ENCODE data around the gene IGIP. TPM values are rescaled to one million over a fixed set of nuclear protein-coding genes. Genes with fewer than 3 reads are reported as not detected.

The IGIP gene
- total and polyA plus RNA-seq, 2 donors (not counting 3 experiments of a cell fraction or from before 2014, with no cell fraction given): 0.86 to 3.3 TPM

DNA sequence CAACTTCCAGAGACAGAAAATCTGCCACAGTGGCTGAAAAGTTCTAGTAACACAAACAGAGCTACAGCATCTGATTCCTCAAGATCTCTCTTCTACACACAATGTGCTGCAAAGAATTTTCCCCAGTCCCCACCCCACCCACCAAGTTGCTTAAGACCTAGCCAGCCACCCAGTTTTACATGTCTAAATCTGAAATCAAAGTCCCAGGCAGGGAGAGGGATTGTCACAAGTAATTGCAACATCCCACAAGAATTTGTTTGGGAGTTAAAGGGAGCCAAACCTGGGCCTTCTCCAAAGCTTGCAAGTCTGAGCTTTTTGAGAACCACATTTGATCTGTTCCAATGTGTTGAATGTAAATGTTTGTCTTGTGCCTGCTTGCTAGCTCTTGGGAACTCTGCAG, 15.5 kb downstream of the IGIP start:
- FAIRE-seq (no peak), DNase-seq (ENCODE audit: low read depth, low spot score) (no peak)
- Histone ChIP-seq H3K27me3 (ENCODE audit: control insufficient read depth in 2 of 2, insufficient read depth in 2 of 2, low read length in 2 of 2) (peaks cover 0 to 1% of the 10 kb centered on the region in 2 experiments), H2AFZ (ENCODE audit: low read depth, low read length) (no peak overlapping the region), H3K4me2 (ENCODE audit: insufficient read depth, low read length) (no peak overlapping the region), H3K9ac (replicated peaks; ENCODE audit: extremely low read depth, insufficient read depth, low read length) (no peak overlapping the region), H3K36me3 (ENCODE audit: control insufficient read depth in 2 of 2, extremely low read depth in 1 of 2, insufficient read depth in 2 of 2, low read length in 2 of 2) (no peaks in the 10 kb centered on the region), H4K20me1 (replicated peaks; ENCODE audit: control insufficient read depth, extremely low read depth, insufficient read depth, low read length) (no peaks in the 10 kb centered on the region), H3K9me3 (replicated peaks; ENCODE audit: control insufficient read depth, insufficient read depth, low read length) (no peaks in the 10 kb centered on the region), H3K4me3 (replicated peaks in 1 of 3; ENCODE audit: insufficient read depth in 1 of 3, low read depth in 1 of 3, low read length in 3 of 3) (no peak overlapping the region), H3K9me1 (replicated peaks; ENCODE audit: control insufficient read depth, extremely low read depth, insufficient read depth, low read length) (no peaks in the 10 kb centered on the region), H3K4me1 (ENCODE audit: control insufficient read depth, extremely low read depth, insufficient read depth, low read length) (no peaks in the 10 kb centered on the region), H3K79me2 (ENCODE audit: control insufficient read depth, insufficient read depth, low read length) (no peaks in the 10 kb centered on the region), H3K27ac (ENCODE audit: insufficient read depth, low read depth, low read length) (no peak overlapping the region)
- no peak for TF ChIP-seq GATA2 (IDR thresholded peaks at IDR 0.05; ENCODE audit: insufficient read depth, insufficient read length, low read depth, low read length)
- TF ChIP-seq, protein P1, sequence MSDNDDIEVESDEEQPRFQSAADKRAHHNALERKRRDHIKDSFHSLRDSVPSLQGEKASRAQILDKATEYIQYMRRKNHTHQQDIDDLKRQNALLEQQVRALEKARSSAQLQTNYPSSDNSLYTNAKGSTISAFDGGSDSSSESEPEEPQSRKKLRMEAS (IDR thresholded peaks at IDR 0.05; ENCODE audit: insufficient read depth, insufficient read length): no peak
- TF ChIP-seq, protein P2, sequence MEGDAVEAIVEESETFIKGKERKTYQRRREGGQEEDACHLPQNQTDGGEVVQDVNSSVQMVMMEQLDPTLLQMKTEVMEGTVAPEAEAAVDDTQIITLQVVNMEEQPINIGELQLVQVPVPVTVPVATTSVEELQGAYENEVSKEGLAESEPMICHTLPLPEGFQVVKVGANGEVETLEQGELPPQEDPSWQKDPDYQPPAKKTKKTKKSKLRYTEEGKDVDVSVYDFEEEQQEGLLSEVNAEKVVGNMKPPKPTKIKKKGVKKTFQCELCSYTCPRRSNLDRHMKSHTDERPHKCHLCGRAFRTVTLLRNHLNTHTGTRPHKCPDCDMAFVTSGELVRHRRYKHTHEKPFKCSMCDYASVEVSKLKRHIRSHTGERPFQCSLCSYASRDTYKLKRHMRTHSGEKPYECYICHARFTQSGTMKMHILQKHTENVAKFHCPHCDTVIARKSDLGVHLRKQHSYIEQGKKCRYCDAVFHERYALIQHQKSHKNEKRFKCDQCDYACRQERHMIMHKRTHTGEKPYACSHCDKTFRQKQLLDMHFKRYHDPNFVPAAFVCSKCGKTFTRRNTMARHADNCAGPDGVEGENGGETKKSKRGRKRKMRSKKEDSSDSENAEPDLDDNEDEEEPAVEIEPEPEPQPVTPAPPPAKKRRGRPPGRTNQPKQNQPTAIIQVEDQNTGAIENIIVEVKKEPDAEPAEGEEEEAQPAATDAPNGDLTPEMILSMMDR (IDR thresholded peaks at IDR 0.05; ENCODE audit: extremely low read depth in 1 of 2, insufficient read depth in 1 of 2, low read depth in 1 of 2, low read length in 2 of 2): no peak
- TF ChIP-seq POLR2AphosphoS5 (IDR thresholded peaks at IDR 0.05; ENCODE audit: insufficient read depth, low read depth, low read length): no peak
- no peak for TF ChIP-seq FOS (IDR thresholded peaks at IDR 0.05; ENCODE audit: borderline replicate concordance, insufficient read depth, low read length)
- no peak for TF ChIP-seq JUN (IDR thresholded peaks at IDR 0.05; ENCODE audit: borderline replicate concordance, insufficient read depth, insufficient read length, low read depth)
- TF ChIP-seq POLR2A (IDR thresholded peaks at IDR 0.05; ENCODE audit: low read depth, low read length): no peak
- TF ChIP-seq EZH2 (IDR thresholded peaks at IDR 0.05; ENCODE audit: borderline replicate concordance, low read depth, low read length, severe bottlenecking): no peak
- no peak for TF ChIP-seq MYC (IDR thresholded peaks at IDR 0.05; ENCODE audit: low read depth, low read length)
- POLR2A ChIA-PET: no interaction called here
- intact Hi-C loops (cut with micrococcal nuclease) (no loop called here), dilution Hi-C loops (cut with MboI; ENCODE audit: extremely low pct_ligation_motif_present, low sequenced_read_pairs) (no loop called here)
- BruUV-seq (replicated peaks): no TSS peak
- CTCF ChIA-PET: interaction anchor here (0.9 to 6.6 kb wide), 3 partner anchors 16 to 66 kb away, joined by 3 to 379 read pairs (median 3); no protein-coding TSS in a partner anchor

Measured in endothelial cell of umbilical vein (primary cell).